HFF-Myc (cell line): Measurements from ENCODE around the gene CNTLN.
"Not testable (repeated sequence)": the region's sequence is repeated elsewhere in the genome, so short reads cannot be mapped to it uniquely, and the experiment has no call there.

Source experiments
- DNase-seq: peaks from one replicate; pipeline ENCODE4 v3.0.0-alpha.2; 2011; ENCODE audit warnings: low read depth; ENCODE audit errors: extremely low read depth
- H3K4me3 ChIP-seq: replicated peaks from 2 replicates; pipeline ENCODE4 v1.5.1; 2011; ENCODE audit warnings: low read depth, mild to moderate bottlenecking, control low read depth, low read length
- CTCF ChIP-seq: IDR thresholded peaks from 2 replicates; pipeline ENCODE4 v1.5.1; 2012; ENCODE audit warnings: mild to moderate bottlenecking, low read depth, low read length, control low read depth; ENCODE audit errors: missing control alignments

The CNTLN gene

DNA sequence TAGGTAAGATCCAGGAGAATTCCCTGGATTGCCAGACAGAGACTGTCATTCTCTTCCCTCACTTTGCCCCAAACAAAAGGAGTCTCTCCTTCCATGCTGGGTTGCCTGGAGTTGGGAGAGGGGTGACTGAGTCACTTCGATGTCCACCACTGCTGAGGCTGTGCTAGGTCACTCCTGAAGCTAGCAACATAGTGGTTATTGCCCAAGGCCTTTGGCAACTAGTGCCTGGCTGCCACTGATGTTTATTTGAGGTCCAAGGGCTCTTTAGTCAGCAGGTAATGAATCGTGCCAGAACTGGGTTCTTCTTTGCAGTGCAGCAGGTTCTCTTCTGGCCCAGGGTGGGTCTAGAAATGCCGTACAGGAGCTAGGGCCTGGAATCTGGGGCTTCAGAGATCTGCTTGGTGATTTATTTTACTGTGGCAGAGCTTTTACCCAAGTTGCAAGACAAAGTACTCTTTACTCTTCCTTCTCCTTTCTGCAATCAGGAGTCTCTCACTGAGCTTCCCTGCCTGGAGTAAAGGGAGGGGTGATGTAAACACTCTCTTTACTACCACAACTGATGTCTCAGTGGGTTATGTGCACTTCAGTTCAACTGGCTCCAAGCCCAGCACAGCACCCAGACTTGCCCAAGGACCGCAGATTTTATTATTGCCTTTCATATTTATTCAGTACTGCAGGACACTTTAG lies 288.3 kb downstream of the CNTLN start:
- no peak for DNase-seq
- no peak overlapping the region for H3K4me3 ChIP-seq
- TF ChIP-seq CTCF, result no peak

GRCh38 chr9:17423681-17424011 lies 288.8 kb downstream of the CNTLN start:
- DNase-seq, result no peak
- no peak overlapping the region for H3K4me3 ChIP-seq
- TF ChIP-seq CTCF, result no peak

GRCh38 chr9:17425384-17425783 lies 290.5 kb downstream of the CNTLN start:
- H3K4me3 ChIP-seq, result no peak overlapping the region
- DNase-seq, result no peak
- no peak for TF ChIP-seq CTCF

DNA sequence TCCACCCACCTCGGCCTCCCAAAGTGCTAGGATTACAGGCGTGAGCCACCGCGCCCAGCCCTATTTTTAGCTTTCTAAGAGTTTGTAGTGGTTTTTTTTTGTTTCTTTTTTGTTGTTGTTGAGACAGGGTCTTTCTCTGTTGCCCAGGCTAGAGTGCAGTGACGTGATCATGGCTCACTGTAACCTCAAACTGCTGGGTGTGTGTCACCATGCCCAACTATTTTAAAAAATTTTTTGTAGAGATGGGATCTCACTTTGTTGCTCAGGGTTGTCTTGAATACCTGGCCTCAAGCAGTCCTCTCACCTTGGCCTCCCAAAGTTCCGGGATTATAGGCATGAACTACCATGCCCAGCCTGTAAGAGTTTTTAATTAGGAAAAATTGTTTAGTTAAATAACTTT lies 298.7 kb downstream of the CNTLN start:
- no peak overlapping the region for H3K4me3 ChIP-seq
- no peak for TF ChIP-seq CTCF
- no peak for DNase-seq

DNA sequence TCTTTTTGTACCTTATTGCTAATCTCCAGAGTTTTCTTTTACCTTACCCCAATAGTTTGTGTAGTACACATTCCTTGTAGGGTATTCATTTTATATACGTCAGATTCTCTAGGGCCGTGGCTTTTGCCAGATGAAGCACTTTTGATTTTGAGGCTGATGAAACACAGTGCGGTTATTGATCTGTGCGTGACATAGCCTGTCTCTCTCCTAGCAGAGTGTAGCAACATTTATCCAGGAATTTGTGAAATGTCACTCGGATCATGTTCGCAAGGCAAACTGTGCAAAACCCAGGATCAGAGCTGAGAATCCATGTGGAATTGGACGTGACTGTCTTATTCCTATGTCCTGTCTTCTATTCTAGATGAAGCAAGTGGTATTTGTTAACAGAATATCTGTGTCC lies 302.0 kb downstream of the CNTLN start:
- no peak for TF ChIP-seq CTCF
- H3K4me3 ChIP-seq, result no peak overlapping the region
- no peak for DNase-seq

- no peak overlapping the region for H3K4me3 ChIP-seq
- no peak for DNase-seq
- no peak for TF ChIP-seq CTCF
Measured at GRCh38 chr9:17437813-17438212, 303.0 kb downstream of the CNTLN start.

- not testable (repeated sequence) for H3K4me3 ChIP-seq, DNase-seq
Measured at GRCh38 chr9:17445126-17445525, 310.3 kb downstream of the CNTLN start.

GRCh38 chr9:17453751-17454150 lies 318.9 kb downstream of the CNTLN start:
- no peak overlapping the region for H3K4me3 ChIP-seq
- no peak for DNase-seq
- TF ChIP-seq CTCF, result no peak
